Lower leg skin (tissue), 4 donors: Measurements from ENCODE around the gene ACTRT2. TPM values are rescaled to one million over a fixed set of nuclear protein-coding genes. Genes with fewer than 3 reads are reported as not detected.
A peak's percentile ranks its signal among the peaks of the same experiment; 100 is the strongest.

Source experiments
- DNase-seq, 2 donors: peaks; one replicate each; pipeline ENCODE4 v3.0.0-alpha.2; 2019; ENCODE audit warnings: low spot score in 2 of 2
- H3K4me3 ChIP-seq: fragments of 200-600 bp; sonication (generic); 2 replicates; pipeline ENCODE4 v1.5.1; 2017; ENCODE audit warnings: mild to moderate bottlenecking, low read depth; ENCODE audit not compliant: poor library complexity, severe bottlenecking
- CTCF ChIP-seq, 3 donors: fragments of 450-650 bp; IDR thresholded peaks; one replicate each; pipeline ENCODE4 v1.5.1; 2016; ENCODE audit warnings: antibody characterized with exemption in 3 of 3, mild to moderate bottlenecking in 3 of 3, moderate library complexity in 2 of 3
- POLR2A ChIP-seq, 2 donors: fragments of 450-650 bp; IDR thresholded peaks; one replicate each; pipeline ENCODE4 v1.6.1; 2016 to 2017; ENCODE audit warnings: antibody characterized with exemption in 2 of 2, mild to moderate bottlenecking in 1 of 2, moderate library complexity in 1 of 2
- WGBS, 2 donors: methylation state at CpG; one replicate each; pipeline ENCODE4 v1.1.5; 2018; 5-methylcytosine and 5-hydroxymethylcytosine counted together
- intact Hi-C: fragments of 100-400 bp; cut with DNase I; formaldehyde crosslinking; loops from one replicate; pipeline ENCODE4 v1.15.0; 2023; ENCODE audit warnings: low total_unique reads
- total RNA-seq, 4 donors: library from RNA; depleted of rRNA; stranded (reverse); fragments of >200 nt; gene quantifications; one replicate each; pipeline ENCODE4 v1.1.0, GENCODE V29; 2016

Gene ACTRT2
- total RNA-seq, 4 donors from 2014 or later: not detected

GRCh38 chr1:2982615-2983318 lies 38.5 kb upstream of the ACTRT2 start:
- no peak overlapping the region for H3K4me3 ChIP-seq
- TF ChIP-seq POLR2A (IDR thresholded peaks at IDR 0.05) (no peak), CTCF (IDR thresholded peaks at IDR 0.05) (no peak)
- WGBS, 2 donors: 83 to 90% methylated on average over 16 to 28 of the region's 30 CpGs
- intact Hi-C loops: no loop called here
- peak in 1 of 2 donors; percentile 75 for DNase-seq

- intact Hi-C loops: no loop called here
- H3K4me3 ChIP-seq: no peak overlapping the region
- 86 to 88% methylated on average over 15 of the region's 15 CpGs for WGBS, 2 donors
- peak in 1 of 2 donors; percentile 72 for DNase-seq
- no peak for TF ChIP-seq CTCF (IDR thresholded peaks at IDR 0.05)
- no peak for TF ChIP-seq POLR2A (IDR thresholded peaks at IDR 0.05)
Measured at GRCh38 chr1:2983319-2983705, 38.0 kb upstream of the ACTRT2 start.

- DNase-seq: peak in 1 of 2 donors; percentile 63
- WGBS, 2 donors: 70 to 79% methylated on average over 19 to 21 of the region's 21 CpGs
- TF ChIP-seq CTCF (IDR thresholded peaks at IDR 0.05) (no peak), POLR2A (IDR thresholded peaks at IDR 0.05) (no peak)
- H3K4me3 ChIP-seq: no peak overlapping the region
- intact Hi-C loops: no loop called here
Measured at GRCh38 chr1:2983706-2984398, 37.4 kb upstream of the ACTRT2 start.

- DNase-seq: peak in 1 of 2 donors; percentile 70
- H3K4me3 ChIP-seq: no peak overlapping the region
- TF ChIP-seq CTCF (IDR thresholded peaks at IDR 0.05): no peak
- no peak for TF ChIP-seq POLR2A (IDR thresholded peaks at IDR 0.05)
- intact Hi-C loops: no loop called here
- 74 to 84% methylated on average over 12 of the region's 12 CpGs for WGBS, 2 donors
Measured at GRCh38 chr1:2984399-2985061, 36.7 kb upstream of the ACTRT2 start.

GRCh38 chr1:2985067-2985561 lies 36.2 kb upstream of the ACTRT2 start:
- no peak for TF ChIP-seq CTCF (IDR thresholded peaks at IDR 0.05)
- TF ChIP-seq POLR2A (IDR thresholded peaks at IDR 0.05): no peak
- intact Hi-C loops: no loop called here
- H3K4me3 ChIP-seq: no peak overlapping the region
- peak in 1 of 2 donors; percentile 78 for DNase-seq
- WGBS, 2 donors: 17 to 22% methylated on average over 11 to 17 of the region's 17 CpGs
